Dedifferentiated amniotic fluid mesenchymal stem cell (primary cell): Measurements from ENCODE around the gene ANAPC10.
"Not testable (repeated sequence)": the region's sequence is repeated elsewhere in the genome, so short reads cannot be mapped to it uniquely, and the experiment has no call there.

ENCODE experiments used
- DNase-seq: peaks from one replicate; pipeline ENCODE4 v3.0.0-alpha.2; 2016; ENCODE audit errors: extremely low spot score

Gene ANAPC10, protein sequence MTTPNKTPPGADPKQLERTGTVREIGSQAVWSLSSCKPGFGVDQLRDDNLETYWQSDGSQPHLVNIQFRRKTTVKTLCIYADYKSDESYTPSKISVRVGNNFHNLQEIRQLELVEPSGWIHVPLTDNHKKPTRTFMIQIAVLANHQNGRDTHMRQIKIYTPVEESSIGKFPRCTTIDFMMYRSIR

DNA sequence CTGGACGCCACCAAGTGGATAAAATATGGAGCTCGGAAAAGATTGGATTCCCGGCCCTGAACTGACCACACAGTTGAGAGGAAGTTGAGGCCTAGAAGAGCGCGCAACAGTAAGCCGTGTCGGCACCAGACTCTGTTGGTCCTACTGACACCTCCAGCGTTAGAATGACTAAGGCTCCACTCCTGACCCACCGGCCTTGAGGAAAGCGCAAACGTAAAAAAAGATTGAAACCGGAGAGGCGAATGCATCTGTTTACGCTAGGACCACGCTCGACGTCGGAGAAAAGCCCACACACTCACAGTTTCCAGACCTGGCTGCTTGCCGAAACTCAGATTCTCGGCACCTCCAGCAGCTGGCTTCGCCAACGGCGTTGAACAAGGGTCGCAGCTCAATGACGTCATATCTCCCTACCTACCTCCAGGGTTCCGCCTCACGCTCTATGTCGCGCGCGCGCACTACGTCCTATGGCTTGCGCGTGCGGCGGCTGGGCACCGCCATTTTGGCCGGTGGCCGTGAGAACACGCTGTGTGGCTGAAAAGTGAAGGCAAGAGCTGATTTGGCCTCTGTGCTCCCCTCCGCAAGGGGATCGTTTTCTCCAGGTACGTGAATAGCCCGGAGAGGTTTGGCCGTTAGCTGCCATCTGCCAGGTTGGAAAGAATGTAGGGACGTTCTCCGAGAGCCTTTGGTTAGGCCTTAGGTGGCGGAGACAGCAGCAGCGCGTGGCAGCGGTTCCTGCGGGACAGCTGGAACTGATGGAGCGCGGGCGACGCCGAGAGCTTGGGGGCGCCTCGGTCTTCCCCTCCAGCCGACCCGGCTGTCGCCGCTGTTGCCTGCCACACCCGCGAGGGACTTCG is at the start of gene ANAPC10, which contains the start of gene ABCE1:
ANAPC10 (minus strand) TSS at position 376 of the 854 bp plus-strand sequence. CDS start 2,097 bp downstream, outside the sequence.
ABCE1 (plus strand) TSS at position 491 of the 854 bp plus-strand sequence. CDS start 6,102 bp downstream, outside the sequence.
- DNase-seq = peak; percentile 99

DNA sequence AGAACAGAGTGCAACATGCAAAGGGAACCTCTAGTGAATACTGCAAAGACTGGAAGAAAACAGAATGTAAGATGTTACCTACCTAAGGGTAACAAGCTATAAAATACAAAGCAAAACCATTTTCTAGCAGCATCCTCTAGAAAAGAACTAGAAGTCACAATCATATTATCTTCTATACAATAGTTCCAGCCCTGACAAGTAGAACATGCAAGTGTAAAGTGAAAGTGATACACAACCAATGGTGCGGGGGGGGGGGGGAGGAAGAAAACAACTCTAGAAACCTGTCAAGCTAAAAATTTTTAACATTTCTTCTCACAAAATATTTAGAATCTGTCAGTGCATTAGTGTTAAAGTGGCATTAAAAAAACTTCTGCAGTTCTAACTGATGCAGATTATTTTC is 38.2 kb upstream of the ANAPC10 start:
- not testable (repeated sequence) for DNase-seq

DNA sequence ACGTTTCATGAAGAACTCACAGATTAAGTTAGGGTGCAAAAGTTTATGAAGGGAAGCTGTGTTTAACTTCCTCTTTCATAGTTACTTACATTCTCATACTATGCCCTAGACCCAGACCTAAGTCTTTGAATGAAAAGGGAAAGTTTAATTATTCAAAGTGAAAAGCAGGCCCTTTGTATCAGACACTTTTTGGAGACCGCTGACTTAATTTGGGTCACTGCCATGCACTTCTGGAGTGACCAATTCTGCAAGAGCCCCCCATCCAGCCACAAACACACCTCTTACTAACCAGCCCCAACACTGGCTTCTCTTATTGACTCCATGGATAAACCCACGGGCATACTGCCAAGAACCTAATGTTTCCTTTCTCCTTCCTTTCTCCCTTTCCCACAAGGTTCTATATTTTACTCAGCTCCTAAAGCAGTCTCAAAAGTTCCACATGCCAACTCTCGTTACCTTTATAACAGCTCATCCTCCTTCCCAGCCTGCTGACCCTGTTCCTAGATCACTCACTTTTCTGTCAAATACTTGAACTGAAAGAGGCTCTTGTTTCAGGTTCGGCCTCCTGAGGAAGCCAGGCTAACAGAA is 34.6 kb upstream of the ANAPC10 start:
- no peak for DNase-seq

DNA sequence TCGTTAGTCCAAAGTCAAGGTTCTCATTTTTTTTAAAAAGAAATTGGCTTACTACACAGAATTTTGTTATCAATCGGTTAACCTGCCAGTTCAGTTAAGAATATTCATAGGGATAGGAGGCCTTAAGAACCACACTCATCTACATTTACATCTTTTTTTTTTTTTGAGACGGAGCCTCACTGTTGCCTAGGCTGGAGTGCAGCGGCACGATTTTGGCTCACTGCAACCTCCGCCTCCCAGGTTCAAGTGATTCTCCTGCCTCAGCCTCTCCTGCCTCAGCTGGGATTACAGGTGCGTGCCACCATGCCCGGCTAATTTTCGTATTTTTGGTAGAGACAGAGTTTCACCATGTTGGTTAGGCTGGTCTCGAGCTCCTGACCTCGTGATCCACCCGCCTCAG is 33.9 kb upstream of the ANAPC10 start:
- no peak for DNase-seq

DNA sequence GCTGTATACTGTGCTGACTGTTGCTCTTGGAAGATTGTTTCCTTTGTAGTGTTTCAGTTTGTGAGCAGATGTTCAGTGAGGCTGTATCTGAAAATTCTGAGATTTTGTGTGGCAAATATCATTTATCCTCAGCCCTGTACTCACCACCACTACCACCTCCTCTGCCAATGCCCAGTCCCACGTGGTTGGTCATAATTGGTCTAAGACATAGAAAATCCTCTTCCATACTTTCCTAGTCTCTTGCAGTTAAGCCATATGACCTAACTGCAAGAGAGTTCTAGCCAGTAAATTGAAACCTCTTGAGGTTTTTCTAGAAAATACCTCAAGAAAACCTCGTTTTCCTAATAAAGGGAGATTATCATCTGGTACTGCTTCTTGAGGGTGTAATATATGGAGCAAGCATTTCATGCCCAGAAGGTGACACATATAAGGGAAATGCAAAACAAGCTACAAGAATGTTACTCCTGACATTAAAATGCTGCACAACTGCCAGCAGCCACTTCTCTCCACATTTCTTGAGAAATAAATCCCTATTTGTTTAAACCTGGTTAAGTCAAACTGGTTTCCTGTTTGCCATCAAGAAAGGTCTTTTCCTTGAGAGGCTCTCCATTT is 32.9 kb upstream of the ANAPC10 start:
- DNase-seq = peak; percentile 66

DNA sequence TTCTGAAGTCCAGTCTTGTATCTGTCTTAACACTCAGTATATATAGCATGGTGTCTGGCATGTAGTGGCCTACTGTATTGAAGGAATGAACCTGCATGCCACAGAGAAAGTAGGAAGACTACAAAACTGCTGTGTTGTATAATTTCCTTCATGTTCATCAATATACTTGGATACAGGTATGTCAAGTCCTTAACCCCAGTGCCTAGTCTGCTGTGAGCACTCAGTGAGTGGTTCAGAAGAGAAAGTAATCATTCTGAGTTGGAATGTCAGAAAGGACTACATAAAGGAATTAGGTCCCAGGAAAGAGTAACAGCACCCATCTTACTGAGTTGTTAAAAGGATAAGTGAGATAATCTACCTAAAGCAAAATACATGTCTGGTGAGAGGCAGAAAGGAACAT is 32.1 kb upstream of the ANAPC10 start:
- no peak for DNase-seq

DNA sequence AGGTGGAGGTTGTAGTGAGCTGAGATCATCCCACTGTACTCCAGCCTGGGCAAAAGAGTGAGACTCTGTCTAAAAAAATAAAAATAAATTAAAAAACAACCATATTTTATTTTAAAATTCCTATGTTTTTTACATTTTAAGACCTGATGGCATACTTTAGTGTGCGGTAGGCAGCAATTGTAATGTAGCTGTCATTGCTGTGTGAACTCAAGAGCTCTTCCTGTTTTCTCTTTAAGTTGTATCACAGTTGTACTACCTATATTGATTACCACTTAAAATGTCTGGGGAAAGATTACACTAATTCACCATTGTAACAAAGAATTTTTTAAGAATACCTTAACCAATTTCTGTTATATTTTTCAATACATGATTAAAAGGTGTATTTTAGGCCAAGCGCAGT is 27.4 kb upstream of the ANAPC10 start:
- no peak for DNase-seq

DNA sequence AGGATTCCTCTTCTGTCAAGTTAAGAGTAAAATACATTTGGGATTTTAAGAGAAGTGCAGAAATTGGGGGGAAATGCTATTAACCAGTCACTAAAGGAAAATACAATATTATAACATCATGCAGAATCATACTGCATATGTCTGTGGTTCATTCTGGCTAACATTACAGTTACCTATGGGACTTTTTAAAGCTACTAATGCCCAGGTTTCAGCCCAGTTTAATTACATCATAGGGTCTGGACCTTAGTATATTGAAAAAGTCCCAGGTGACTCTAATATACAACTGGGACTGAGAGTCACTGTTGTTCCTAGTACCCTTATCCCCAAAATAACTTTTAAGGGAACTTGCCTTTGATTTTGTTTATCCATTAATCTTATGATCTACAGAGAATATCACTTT is 10.1 kb upstream of the ANAPC10 start:
- DNase-seq = no peak

DNA sequence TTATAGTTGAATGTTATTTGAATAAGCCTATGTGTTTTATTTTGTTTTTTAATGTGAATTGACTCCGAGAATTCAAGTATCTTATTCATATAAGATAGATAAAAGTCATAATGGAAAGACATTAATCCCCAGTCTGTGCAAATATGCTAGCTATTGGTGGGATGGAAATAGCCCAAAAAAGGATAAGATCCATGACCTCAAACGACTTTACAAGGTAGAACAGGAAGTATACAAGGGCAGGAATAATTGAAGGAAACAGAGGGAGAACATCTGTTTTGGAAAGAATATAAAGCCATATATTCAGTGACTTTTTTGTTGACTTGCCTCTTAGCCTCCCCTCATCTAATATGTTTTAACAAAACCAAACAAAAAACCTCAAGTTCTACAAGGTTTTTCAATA is 9.1 kb upstream of the ANAPC10 start:
- DNase-seq = no peak

DNA sequence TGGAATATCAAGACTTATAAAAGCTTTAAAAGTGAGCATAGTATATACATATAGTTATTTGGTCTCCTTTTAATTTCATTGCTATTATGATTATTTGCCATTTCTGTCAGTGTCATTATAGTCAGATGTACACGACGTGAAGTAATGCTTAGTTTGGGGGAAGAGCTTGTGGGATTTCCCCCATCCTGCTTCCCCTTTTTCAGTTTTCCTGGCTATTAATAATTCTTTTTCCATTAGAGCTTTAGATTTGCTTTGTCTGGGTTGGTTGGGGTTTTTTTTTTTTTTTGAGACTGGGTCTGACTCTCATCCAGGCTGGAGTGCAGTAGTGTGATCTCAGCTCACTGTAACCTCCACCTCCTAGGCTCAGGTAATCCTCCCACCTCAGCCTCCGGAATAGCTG is 5.5 kb upstream of the ANAPC10 start:
- DNase-seq = no peak

DNA sequence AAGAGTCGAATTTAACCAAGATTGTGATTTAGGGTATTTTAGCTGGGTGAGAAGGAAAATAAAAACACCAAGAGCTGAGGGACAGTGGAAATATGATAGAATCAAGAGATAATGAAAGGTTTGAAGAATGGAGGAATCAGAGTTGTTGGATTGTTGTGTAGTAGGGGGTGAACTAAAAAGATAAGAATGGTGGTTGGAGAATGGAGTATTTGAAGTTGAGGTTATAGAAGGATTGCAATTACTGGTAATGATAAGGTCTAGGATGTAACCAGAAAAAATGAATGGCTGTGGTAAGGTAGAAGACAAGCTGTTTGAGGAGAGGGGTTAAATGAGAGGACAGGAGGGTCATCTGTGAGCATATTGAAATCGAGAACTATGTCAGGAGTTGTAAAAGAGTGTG is 4.6 kb upstream of the ANAPC10 start:
- DNase-seq = no peak

DNA sequence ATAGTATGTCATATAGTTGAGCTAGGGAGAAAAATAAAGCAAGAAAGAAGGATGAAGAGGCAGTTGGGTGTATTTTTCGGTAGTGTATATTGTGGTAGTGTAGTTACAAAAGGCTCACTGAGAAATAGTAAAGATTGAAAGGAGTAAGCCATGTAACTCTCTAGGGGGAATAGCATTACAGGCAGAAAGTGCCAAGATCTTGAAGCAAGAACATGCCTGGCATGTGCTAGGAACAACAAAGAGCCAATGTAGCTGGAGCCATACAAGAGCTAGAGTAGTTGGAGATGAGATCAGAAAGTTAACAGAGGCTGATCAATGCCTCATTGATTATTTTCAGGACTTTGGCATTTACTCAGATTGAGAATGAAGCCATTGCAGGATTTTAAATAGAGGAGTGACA is 3.1 kb upstream of the ANAPC10 start:
- no peak for DNase-seq

DNA sequence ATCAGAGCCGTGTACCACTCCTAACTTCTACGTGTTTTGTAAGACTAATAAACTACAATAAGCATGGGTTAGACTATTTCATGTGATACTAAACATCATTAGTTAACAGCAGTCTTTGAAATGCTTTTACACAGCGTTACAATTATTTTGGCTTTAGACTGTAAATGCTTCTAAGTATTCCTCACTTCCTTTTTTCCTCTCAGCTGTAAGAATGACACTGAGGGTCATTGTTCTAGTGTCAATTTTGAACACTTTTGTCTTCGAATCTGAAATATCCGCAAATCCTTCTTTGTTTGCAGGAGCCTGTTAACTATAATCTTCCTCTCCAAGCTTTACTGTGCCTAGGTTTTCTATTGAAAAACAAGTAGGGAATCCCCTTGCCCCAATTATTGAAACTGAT is 1.7 kb upstream of the ANAPC10 start:
- DNase-seq = no peak

DNA sequence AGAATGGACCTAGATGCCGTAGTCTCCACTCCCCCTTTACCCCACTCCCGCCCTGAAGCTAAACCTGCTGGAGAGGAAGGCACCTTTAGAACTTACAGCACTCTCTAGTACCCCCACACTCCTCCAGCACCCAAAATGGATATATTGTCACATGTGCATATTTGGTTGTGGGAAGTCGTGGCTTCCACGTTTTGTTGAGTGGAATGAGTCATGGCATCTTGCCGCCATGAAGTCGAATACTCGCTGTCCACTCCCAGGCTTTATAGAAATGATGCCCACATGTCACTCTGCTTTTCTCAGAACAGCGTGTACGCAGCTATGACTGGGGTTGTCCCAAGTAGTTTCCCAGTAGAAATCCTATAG is 660 bp upstream of the ANAPC10 start:
- peak; percentile 45 for DNase-seq

DNA sequence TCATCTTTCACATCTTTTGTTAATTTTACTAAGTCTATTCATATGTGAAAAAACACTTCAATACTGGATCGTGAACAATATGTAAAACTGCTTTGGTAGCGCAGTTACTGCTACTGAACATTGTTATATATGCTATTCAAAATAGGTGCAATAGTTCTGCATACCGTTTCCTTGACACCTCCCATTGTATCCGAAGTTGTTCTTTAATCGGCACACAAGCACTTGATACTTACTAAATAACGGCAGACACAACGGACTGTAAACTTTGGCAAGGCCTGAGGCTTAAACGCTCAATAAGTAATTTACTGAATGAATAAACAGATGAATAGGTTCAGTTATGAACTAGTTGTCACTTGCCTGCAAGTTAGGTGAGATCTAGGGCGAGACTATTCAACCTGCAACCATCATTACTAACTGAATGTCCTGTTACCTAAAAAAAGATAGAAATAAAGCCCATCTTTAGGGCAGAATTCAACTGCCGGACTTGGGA is 620 bp downstream of the ANAPC10 start:
- DNase-seq = peak; percentile 14

DNA sequence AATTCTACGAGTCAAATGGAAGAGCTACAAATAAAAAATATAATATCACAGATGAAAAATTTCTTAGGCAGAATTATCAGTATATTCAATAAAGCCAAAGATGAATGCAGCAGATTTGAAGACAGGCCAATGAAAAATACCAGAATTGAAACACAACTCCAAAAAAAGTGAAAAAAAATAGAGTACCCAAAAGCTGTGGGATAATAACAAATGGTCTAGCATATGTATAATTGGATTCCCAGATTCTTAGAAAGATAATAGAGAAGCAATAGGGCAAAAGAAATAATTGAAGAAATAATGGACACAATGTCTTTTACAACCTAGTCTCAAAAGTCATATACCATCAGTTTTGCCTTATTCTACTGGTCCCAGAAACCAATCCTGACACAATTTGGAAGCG is 4.4 kb downstream of the ANAPC10 start:
- DNase-seq = no peak

DNA sequence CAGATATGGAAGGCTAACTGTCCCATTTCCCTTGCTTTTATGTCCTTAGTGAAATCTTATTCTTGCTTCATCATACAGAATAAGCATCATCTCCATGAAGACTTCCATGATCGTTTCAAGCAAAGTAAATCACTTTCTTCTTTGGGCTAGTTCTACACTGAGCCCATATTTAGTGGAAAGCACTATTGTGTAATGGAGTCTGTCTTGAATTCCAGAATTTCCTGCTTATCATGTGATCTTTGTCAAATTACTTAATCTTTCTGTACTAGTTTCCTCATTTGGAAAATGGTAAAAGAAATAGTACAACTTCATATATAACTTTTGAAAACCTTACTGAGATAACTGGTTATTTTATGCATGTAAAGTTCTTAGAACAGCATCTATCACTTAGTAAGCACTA is 7.6 kb downstream of the ANAPC10 start:
- no peak for DNase-seq

DNA sequence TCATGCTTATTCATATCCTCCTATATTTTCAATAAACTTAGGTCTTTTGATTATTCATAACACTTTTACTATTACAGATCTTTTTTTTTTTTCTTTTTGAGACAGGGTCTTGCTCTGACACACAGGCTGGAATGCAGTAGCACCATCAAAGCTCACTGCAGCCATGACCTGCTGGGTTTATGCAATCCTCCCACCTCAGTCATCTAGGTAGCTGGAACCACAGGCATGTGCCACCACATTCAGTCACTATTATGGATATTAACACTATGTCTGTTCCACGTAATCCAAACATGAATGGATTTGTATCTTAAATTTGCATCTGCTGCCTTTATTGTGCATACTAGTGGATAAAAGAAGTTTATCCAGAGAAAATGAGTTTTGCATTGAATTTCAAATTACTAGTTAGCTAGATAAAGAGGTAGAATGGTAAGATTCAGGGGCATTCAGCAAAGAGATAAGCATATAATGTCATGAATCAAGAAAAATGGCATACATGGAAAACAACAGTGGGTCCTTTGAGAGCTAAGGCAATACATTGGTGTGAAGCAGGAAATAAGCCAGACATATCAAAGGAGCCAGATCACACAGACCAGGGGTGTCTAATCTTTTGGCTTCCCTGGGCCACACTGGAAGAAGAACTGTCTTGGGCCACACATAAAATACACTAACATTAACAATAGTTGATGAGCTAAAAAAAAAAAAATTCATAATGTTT is 13.9 kb downstream of the ANAPC10 start:
- DNase-seq = no peak

DNA sequence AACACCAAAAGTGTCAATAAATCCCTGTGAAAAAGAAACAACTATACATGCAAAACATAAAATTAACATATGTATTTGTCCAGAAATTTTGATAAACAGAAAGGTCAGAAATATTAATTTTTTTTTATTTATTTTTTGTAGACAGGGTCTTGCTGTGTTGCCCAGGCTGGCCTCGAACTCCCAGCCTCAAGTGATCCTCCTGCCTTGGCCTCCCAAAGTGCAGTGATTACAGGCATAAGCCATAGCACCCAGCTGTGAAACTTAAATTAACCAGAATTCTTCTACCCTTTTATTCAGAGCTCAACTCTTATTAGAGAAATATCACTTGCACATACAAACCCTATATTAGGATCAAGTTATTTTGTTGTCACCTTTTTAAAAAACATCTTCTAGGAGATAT is 16.2 kb downstream of the ANAPC10 start:
- no peak for DNase-seq

DNA sequence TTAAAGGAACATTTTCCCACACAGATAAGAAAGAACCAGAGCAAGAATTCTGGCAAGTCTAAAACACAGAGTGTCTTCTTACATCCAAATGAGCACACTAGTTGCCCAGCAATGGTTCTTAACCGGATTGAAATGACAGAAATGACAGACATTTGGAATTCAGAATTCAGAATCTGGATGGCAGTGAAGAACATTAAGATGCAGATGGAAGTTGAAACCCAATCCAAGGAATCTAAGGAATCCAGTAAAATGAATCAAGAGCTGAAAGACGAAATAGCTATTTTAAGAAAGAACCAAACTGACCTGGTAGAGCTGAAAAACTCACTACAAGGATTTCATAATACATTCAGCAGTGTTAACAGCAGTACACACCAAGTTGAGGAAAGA is 21.5 kb downstream of the ANAPC10 start:
- DNase-seq = no peak

DNA sequence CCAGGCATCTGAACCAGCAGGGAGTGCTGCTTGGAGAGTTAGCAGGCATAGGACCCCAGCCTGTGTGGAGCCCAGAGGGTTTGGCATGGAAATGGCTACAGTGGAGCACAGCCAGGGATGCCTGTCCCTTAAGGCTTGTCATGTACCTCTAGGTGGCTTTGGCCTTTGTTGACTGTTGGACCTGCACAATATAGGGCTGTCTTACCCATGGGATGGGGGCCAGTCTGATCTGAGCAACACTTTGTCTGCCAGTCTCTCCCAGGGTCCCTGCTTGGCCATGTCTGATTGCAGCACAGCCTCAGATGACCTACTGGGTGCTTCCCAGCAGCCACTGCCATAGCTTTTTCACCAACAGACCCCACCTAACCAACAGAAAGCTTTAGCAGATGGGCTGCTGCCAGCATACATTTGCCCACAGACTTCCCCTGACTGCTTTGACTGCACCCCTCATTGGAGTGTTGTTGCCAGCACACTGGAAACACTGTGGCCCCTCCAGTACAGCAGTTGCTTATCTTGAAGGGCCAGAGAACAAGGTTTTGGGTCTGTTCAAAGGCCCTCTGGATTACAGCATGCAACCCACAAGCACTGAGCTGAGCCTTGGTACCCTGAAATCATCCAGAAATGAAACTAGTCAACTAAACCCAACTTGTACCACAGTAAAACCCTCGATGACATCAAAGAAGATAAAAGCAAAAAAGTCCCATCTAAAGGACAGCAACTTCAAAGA is 22.1 kb downstream of the ANAPC10 start:
- no peak for DNase-seq
